H1 (cell line): ENCODE measurements around the gene NDUFB6. TPM values are rescaled to one million over a fixed set of nuclear protein-coding genes. Genes with fewer than 3 reads are reported as not detected.

Experiments used
- ATF2 ChIP-seq: IDR thresholded peaks from 2 replicates; pipeline ENCODE4 v1.6.1; 2012; ENCODE audit warnings: low read length, inconsistent platforms
- ATF3 ChIP-seq: IDR thresholded peaks from 2 replicates; pipeline ENCODE4 v1.6.1; 2011; ENCODE audit warnings: low read depth, mild to moderate bottlenecking, low read length; ENCODE audit not compliant: insufficient read depth
- BACH1 ChIP-seq: IDR thresholded peaks from 2 replicates; pipeline ENCODE4 v1.6.1; 2012; ENCODE audit warnings: low read length, improper control_type of control experiment
- BCL11A ChIP-seq, 2 experiments: IDR thresholded peaks; one replicate each; pipeline ENCODE4 v1.6.1; 2011; ENCODE audit warnings: low read depth in 2 of 2, low read length in 2 of 2, mild to moderate bottlenecking in 2 of 2
- BRCA1 ChIP-seq: IDR thresholded peaks from 2 replicates; pipeline ENCODE4 v1.6.1; 2012; ENCODE audit warnings: low read depth, low read length, improper control_type of control experiment
- CBX5 ChIP-seq: fragments of 300-800, 300-1000 bp; sonication (generic); IDR thresholded peaks from 2 replicates; pipeline ENCODE4 v1.7.1; 2016; ENCODE audit warnings: antibody characterized with exemption, low read length, low read depth
- CBX8 ChIP-seq: fragments of 300-800, 300-1000 bp; sonication (generic); IDR thresholded peaks from 2 replicates; pipeline ENCODE4 v1.7.1; 2016; ENCODE audit warnings: low read depth, low read length, borderline replicate concordance
- CEBPB ChIP-seq: IDR thresholded peaks from 2 replicates; pipeline ENCODE4 v1.6.1; 2012; ENCODE audit warnings: low read depth, low read length
- CHD1 ChIP-seq: IDR thresholded peaks from 2 replicates; pipeline ENCODE4 v1.6.1; 2012; ENCODE audit warnings: low read depth, low read length, improper control_type of control experiment
- EZH2 ChIP-seq: fragments of 200-600 bp; sonication (generic); IDR thresholded peaks from 2 replicates; pipeline ENCODE4 v1.7.1; 2012; ENCODE audit warnings: low read depth, mild to moderate bottlenecking, moderate library complexity, low read length, inconsistent platforms; ENCODE audit not compliant: severe bottlenecking
- HDAC2 ChIP-seq, 2 experiments: fragments of 300-600 bp in 1 of 2; sonication (generic) in 1 of 2; IDR thresholded peaks; 2 replicates each; pipeline ENCODE4 v1.6.1; 2011 to 2012; ENCODE audit warnings: low read depth in 2 of 2, low read length in 2 of 2, mild to moderate bottlenecking in 2 of 2, moderate library complexity in 2 of 2, borderline replicate concordance in 1 of 2, inconsistent platforms in 1 of 2
- MAFK ChIP-seq: IDR thresholded peaks from 2 replicates; pipeline ENCODE4 v1.6.1; 2012; ENCODE audit warnings: low read depth, mild to moderate bottlenecking, improper control_type of control experiment, low read length
- MAX ChIP-seq: IDR thresholded peaks from 2 replicates; pipeline ENCODE4 v1.6.1; 2012; ENCODE audit warnings: inconsistent platforms
- NRF1 ChIP-seq: IDR thresholded peaks from 2 replicates; pipeline ENCODE4 v1.6.1; 2011; ENCODE audit warnings: mild to moderate bottlenecking, low read depth, low read length, improper control_type of control experiment
- POLR2A ChIP-seq, 2 experiments: IDR thresholded peaks; 1 replicate in 1 of 2; 2 replicates in 1 of 2; pipeline ENCODE4 v1.6.1; 2011; ENCODE audit warnings: low read depth in 2 of 2, low read length in 2 of 2, mild to moderate bottlenecking in 2 of 2; ENCODE audit errors: control extremely low read depth in 1 of 2
- POU5F1 ChIP-seq: IDR thresholded peaks from 2 replicates; pipeline ENCODE4 v1.6.1; 2011; ENCODE audit warnings: low read depth, mild to moderate bottlenecking, low read length, moderate library complexity
- RAD21 ChIP-seq, 2 experiments: IDR thresholded peaks in 1 of 2; conservative IDR thresholded peaks in 1 of 2; 2 replicates each; pipeline ENCODE4 v1.6.1; 2011; ENCODE audit warnings: low read depth in 2 of 2, low read length in 2 of 2, improper control_type of control experiment in 1 of 2, inconsistent platforms in 1 of 2, mild to moderate bottlenecking in 1 of 2, moderate library complexity in 1 of 2
- RXRA ChIP-seq: IDR thresholded peaks from 2 replicates; pipeline ENCODE4 v1.6.1; 2011; ENCODE audit warnings: low read depth, mild to moderate bottlenecking, low read length, moderate library complexity; ENCODE audit not compliant: insufficient read depth
- SIRT6 ChIP-seq: IDR thresholded peaks from one replicate; pipeline ENCODE4 v1.7.1; 2012; ENCODE audit warnings: low read length, inconsistent platforms
- SP1 ChIP-seq: IDR thresholded peaks from 2 replicates; pipeline ENCODE4 v1.6.1; 2011; ENCODE audit warnings: low read depth, low read length
- SUZ12 ChIP-seq: fragments of 200-600 bp; sonication (generic); IDR thresholded peaks from 2 replicates; pipeline ENCODE4 v1.6.1; 2012; ENCODE audit warnings: mild to moderate bottlenecking, inconsistent platforms, low read length, moderate library complexity, mixed read lengths
- TAF1 ChIP-seq: IDR thresholded peaks from 2 replicates; pipeline ENCODE4 v1.6.1; 2011; ENCODE audit warnings: mild to moderate bottlenecking, low read depth, low read length
- TAF7 ChIP-seq: optimal IDR thresholded peaks from 2 replicates; pipeline ENCODE3; 2011; ENCODE audit warnings: low read depth, mild to moderate bottlenecking, inconsistent platforms, low read length, moderate library complexity, borderline replicate concordance
- polyA plus RNA-seq, 7 experiments: library from polyadenylated mRNA; depleted of rRNA in 3 of 7; stranded (reverse) in 5 of 7; unstranded in 2 of 7; fragments of >200 nt in 5 of 7; fragments of 200-250 nt in 2 of 7; gene quantifications; 1 replicate in 5 of 7; 2 replicates in 1 of 7; 4 replicates in 1 of 7; pipeline versions ENCODE4 v1.2.1 to v1.2.3, GENCODE V29; 2011 to 2013; ENCODE audit warnings: missing spikeins in 2 of 7, mixed read lengths in 2 of 7
- total RNA-seq: library from RNA; stranded (reverse); fragmentation: NEBNext Ultra II Directional; extraction: Animal tissue kit (Norgen Biotek cat#: 25700); gene quantifications from 2 replicates; pipeline ENCODE4 v1.2.1, GENCODE V29; 2021

NDUFB6 gene
- total and polyA plus RNA-seq, 2 of the 8 experiments (the other 6 are each of a cell fraction or from before 2014, with no cell fraction given): 55.8 to 61.4 TPM

GRCh38 chr9:32572900-32573523 is at the start of gene NDUFB6 (continued):
- no peak for TF ChIP-seq BACH1
- TF ChIP-seq EZH2: no peak
- peak; percentile 73 for TF ChIP-seq CEBPB
- no peak for TF ChIP-seq BCL11A (IDR thresholded peaks at IDR 0.05; ENCODE audit: low read depth in 2 of 2, low read length in 2 of 2)
- TF ChIP-seq POU5F1: no peak
- no peak; the same call in 1 of the 2 replicates for TF ChIP-seq ATF2
- TF ChIP-seq ATF3: peak; percentile 83
- TF ChIP-seq SIRT6: no peak
- TF ChIP-seq BRCA1: peak; percentile 64
- TF ChIP-seq RAD21 (IDR thresholded peaks at IDR 0.05 in 1 of 2, conservative IDR thresholded peaks at IDR 0.05 in 1 of 2; ENCODE audit: low read depth in 2 of 2, low read length in 2 of 2): no peak
- peak; percentile 86 for TF ChIP-seq TAF1
- TF ChIP-seq MAFK: no peak
- no peak for TF ChIP-seq CHD1
- TF ChIP-seq TAF7: peak; percentile 75
- TF ChIP-seq CBX8: no peak
- TF ChIP-seq MAX: peak; percentile 64
- TF ChIP-seq CBX5: no peak
- no peak for TF ChIP-seq NRF1
- TF ChIP-seq HDAC2 (IDR thresholded peaks at IDR 0.05; ENCODE audit: borderline replicate concordance in 1 of 2, low read depth in 2 of 2, low read length in 2 of 2): peak in 1 of 2 experiments; percentile 74; a peak in 1 of 4 replicates
- TF ChIP-seq POLR2A (IDR thresholded peaks at IDR 0.05; ENCODE audit: control extremely low read depth in 1 of 2, low read depth in 2 of 2, low read length in 2 of 2): peak; percentile 85 to 86
- TF ChIP-seq SUZ12: no peak
- TF ChIP-seq RXRA: no peak
- no peak for TF ChIP-seq SP1
